Kidney (tissue), 14 donors: ENCODE measurements around the gene ACTG1. TPM values are rescaled to one million over a fixed set of nuclear protein-coding genes. Genes with fewer than 3 reads are reported as not detected.
A peak's percentile ranks its signal among the peaks of the same experiment; 100 is the strongest.

Experiments used
- DNase-seq, 5 donors: peaks; one replicate each; pipeline ENCODE4 v3.0.0-alpha.2; 2013 to 2020
- FAIRE-seq: peaks from 2 replicates; lab custom pipeline; 2012; peaks lifted over from hg19 to GRCh38; lab: Jason Lieb, UNC
- H3K27ac ChIP-seq, 2 donors: one replicate each; pipeline ENCODE4 v1.7.0; 2013; ENCODE audit warnings: low read depth in 2 of 2, low read length in 2 of 2, inconsistent platforms in 1 of 2
- H3K27me3 ChIP-seq: one replicate; pipeline ENCODE4 v1.7.1; 2013; ENCODE audit warnings: low read length, inconsistent platforms; ENCODE audit not compliant: control insufficient read depth, insufficient read depth
- H3K36me3 ChIP-seq, 3 donors: one replicate each; pipeline versions ENCODE4 v1.7.0 to v1.7.1; 2013; ENCODE audit warnings: low read length in 3 of 3, control low read depth in 1 of 3, inconsistent platforms in 1 of 3; ENCODE audit not compliant: insufficient read depth in 3 of 3, control insufficient read depth in 2 of 3
- H3K4me1 ChIP-seq, 3 donors: one replicate each; pipeline versions ENCODE4 v1.7.0 to v1.7.1; 2013; ENCODE audit warnings: low read length in 3 of 3, inconsistent platforms in 1 of 3, low read depth in 1 of 3; ENCODE audit not compliant: control insufficient read depth in 2 of 3, insufficient read depth in 2 of 3
- H3K4me3 ChIP-seq, 3 donors: one replicate each; pipeline versions ENCODE4 v1.7.0 to v1.8.1; 2013; ENCODE audit warnings: low read length in 3 of 3, control low read depth in 1 of 3, inconsistent platforms in 1 of 3
- H3K9ac ChIP-seq, 3 donors: one replicate each; pipeline versions ENCODE4 v1.7.0 to v1.7.1; 2013; ENCODE audit warnings: low read length in 3 of 3, control low read depth in 1 of 3, inconsistent platforms in 1 of 3
- H3K9me3 ChIP-seq, 3 donors: one replicate each; pipeline versions ENCODE4 v1.7.0 to v1.7.1; 2013; ENCODE audit warnings: low read length in 3 of 3, control low read depth in 1 of 3, inconsistent platforms in 1 of 3; ENCODE audit not compliant: control insufficient read depth in 2 of 3, insufficient read depth in 1 of 3
- CTCF ChIP-seq: IDR thresholded peaks from 3 replicates; pipeline ENCODE4 v1.5.1; 2012; ENCODE audit warnings: mild to moderate bottlenecking, moderate library complexity, borderline replicate concordance; ENCODE audit not compliant: insufficient read depth; ENCODE audit errors: extremely low read depth
- intact Hi-C: fragments of 100-400 bp; cut with DNase I; formaldehyde crosslinking; loops from one replicate; pipeline ENCODE4 v1.11.1; 2022
- polyA plus RNA-seq: library from polyadenylated mRNA; stranded (reverse); fragments of 350-450 nt; fragmentation: Illumina TruSeq; extraction: RNeasy Lipid Tissue Mini Kit (QIAGEN cat#74804); gene quantifications from one replicate; pipeline ENCODE4 v1.2.3, GENCODE V29; 2014; ENCODE audit warnings: low read depth, low replicate concordance; ENCODE audit not compliant: insufficient read depth
- total RNA-seq: library from RNA; stranded (reverse); fragmentation: NEBNext Ultra II Directional; extraction: Animal tissue kit (Norgen Biotek cat#: 25700); gene quantifications from one replicate; pipeline ENCODE4 v1.2.1, GENCODE V29; 2021
- donor health status: control.
- donor health status: control.
- donor health status: control.
- donor health status: control.
- donor health status: control.
- donor health status: DM: yes; HTN: yes; CAD: no.
- donor health status: Normal renal cell carcinoma (clear cell type).

The ACTG1 gene
- total and polyA plus RNA-seq, 2 donors from 2014 or later, result 1,350 to 2,632 TPM

GRCh38 chr17:81473019-81473418 is 39.6 kb downstream of the ACTG1 start:
- no peaks in the 10 kb centered on the region for H3K4me1 ChIP-seq
- DNase-seq, result no peak
- no peak overlapping the region for H3K27ac ChIP-seq
- intact Hi-C loops, result no loop called here
- H3K9ac ChIP-seq, result no peak overlapping the region
- no peak for FAIRE-seq
- H3K36me3 ChIP-seq, result no peaks in the 10 kb centered on the region
- H3K4me3 ChIP-seq, result no peak overlapping the region
- H3K27me3 ChIP-seq, result no peaks in the 10 kb centered on the region
- no peaks in the 10 kb centered on the region for H3K9me3 ChIP-seq
- TF ChIP-seq CTCF, result no peak

DNA sequence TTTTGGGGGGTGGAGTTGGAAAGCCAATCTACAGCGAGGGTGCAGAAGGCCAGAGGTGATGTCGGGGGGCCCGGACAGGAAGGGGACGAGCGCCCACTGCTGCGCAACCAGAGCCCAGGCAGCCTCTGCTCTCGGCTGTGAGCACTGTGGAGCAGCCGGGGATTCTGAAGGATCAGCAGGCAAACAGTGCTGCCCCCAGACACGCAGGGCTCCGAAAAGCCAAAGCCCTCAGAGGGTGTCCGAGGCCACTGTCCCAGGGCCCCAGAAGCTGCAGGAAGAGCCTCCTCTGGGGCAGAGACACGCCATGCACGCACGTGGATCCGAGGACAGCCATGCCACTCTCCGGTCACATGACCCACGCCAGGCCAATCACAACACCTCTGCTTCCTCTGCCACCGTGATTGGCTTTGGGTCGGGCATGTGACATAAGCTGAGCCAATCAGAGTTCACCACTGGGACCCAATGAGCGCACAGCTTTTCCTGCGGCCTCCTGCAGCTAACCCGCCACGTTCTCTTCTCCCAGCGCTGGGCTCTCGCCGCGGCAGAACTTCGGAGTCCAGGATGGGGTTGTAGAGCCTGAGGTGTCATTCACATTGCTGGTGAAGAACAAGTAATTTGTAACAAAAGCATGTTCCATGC is 40.7 kb downstream of the ACTG1 start:
- no peak overlapping the region for H3K9ac ChIP-seq
- no peaks in the 10 kb centered on the region for H3K36me3 ChIP-seq
- H3K9me3 ChIP-seq, result no peaks in the 10 kb centered on the region
- no peaks in the 10 kb centered on the region for H3K4me1 ChIP-seq
- TF ChIP-seq CTCF, result peak; percentile 30
- peak; percentile 80 to 95 (median 85) for DNase-seq
- H3K27ac ChIP-seq, result no peak overlapping the region
- H3K27me3 ChIP-seq, result no peaks in the 10 kb centered on the region
- FAIRE-seq, result no peak
- intact Hi-C loops, result no loop called here
- peak overlapping the region; percentile 20 to 51 (median 41) for H3K4me3 ChIP-seq

- no peaks in the 10 kb centered on the region for H3K27me3 ChIP-seq
- peak overlapping the region in 1 of 3 donors; percentile 41 for H3K4me3 ChIP-seq
- intact Hi-C loops, result no loop called here
- FAIRE-seq (no peak), DNase-seq (peak in 1 of 5 donors; percentile 19)
- TF ChIP-seq CTCF, result no peak
- no peak overlapping the region for H3K27ac ChIP-seq
- H3K9ac ChIP-seq, result no peak overlapping the region
- no peaks in the 10 kb centered on the region for H3K4me1 ChIP-seq
- H3K9me3 ChIP-seq, result no peaks in the 10 kb centered on the region
- H3K36me3 ChIP-seq, result no peaks in the 10 kb centered on the region
Observed at GRCh38 chr17:81470944-81471817, 41.4 kb downstream of the ACTG1 start.
